T follicular helper cell (primary cell): ENCODE data around the gene MVB12B.
"Not testable (repeated sequence)": the region's sequence is repeated elsewhere in the genome, so short reads cannot be mapped to it uniquely, and the experiment has no call there.

Experiments used
- DNase-seq: peaks from one replicate; pipeline ENCODE4 v3.0.0-alpha.2; 2020; ENCODE audit warnings: low read depth

The MVB12B gene

GRCh38 chr9:126472948-126473298 lies 146.3 kb downstream of the MVB12B start:
- no peak for DNase-seq

- DNase-seq = no peak
Observed at GRCh38 chr9:126474206-126474765, 147.7 kb downstream of the MVB12B start.

DNA sequence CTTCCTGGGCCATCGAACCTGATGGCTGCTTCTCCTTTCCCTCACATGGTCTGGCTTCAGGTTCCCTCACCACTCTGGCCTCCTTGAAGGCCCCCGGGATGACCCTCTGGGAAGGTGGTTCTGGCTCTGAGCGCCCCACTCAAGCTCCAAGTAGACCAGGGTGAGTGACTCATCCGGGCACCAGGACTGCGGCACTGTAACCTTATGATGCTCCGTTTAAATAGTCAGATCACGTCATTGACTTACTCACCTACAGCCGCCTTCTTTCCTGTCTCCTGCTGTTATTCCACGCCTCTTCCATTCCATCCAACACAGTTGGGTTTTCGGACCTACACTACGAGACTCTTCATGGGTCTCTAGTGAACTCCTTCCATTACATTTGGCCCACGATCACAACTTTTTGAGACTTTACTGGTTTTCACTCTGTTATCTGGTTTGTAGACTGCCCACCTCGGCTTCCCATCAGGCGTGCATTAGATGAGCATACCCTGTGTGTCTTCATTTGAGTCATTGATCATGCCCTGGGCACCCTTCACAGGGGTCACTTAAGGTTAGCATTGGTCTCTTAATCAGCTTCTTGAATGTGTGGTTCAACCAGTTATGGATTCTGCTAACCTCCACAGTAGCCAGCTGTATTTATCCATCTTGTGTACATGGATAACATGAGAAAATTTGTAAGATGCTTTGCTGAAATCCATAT lies 148.3 kb downstream of the MVB12B start:
- no peak for DNase-seq

DNA sequence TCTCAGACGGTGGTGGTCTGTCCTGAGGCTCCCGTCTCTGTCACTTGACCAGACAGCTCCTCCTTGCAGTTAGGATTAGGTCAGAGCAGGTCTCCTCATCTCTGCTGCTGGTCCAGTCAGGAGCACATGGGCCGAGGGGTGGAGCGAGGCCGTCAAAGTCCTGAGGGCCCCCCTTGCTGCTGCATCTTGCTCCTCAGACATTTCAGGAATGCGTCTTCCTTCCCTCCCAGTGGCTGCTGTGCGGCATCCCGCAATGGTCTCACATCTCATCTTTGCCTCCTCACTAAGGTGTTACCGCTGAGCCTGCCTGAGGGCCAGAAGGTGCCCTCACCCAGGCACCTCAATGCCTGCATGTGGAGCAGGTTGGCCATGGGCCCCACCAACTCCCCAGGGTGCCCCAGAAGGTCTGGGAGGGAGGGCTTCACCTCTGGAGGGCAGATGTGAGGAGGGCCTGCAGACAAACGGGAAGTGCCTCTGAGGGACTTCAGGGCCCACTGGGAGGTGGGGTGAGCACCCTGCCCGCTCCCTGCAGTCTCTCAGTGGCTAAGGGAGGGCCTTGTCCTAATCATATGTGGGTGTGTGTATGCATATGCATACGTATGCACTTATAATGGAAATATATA lies 149.4 kb downstream of the MVB12B start:
- DNase-seq = no peak

DNA sequence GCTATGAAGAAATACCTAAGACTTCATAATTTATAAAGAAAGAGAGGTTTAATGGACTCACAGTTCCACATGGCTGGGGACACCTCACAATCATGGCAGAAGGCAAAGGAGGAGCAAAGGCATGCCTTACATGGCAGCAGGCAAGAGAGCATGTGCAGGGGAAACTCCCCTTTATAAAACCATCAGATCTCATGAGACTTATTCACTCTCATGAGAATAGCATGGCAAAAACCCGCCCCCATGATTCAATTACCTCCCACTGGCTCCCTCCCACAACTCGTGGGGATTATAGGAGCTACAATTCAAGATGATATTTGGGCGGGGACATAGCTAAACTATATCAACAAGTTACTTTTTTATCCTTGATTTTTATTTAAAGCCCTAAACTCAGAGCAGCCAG lies 150.8 kb downstream of the MVB12B start:
- not testable (repeated sequence) for DNase-seq

- no peak for DNase-seq
Observed at GRCh38 chr9:126478216-126478981, 151.8 kb downstream of the MVB12B start.

GRCh38 chr9:126479515-126479914 lies 152.9 kb downstream of the MVB12B start:
- no peak for DNase-seq

GRCh38 chr9:126480813-126481212 lies 154.2 kb downstream of the MVB12B start:
- DNase-seq = no peak

- no peak for DNase-seq
Observed at GRCh38 chr9:126481862-126482261, 155.2 kb downstream of the MVB12B start.

GRCh38 chr9:126482361-126483044 lies 155.9 kb downstream of the MVB12B start:
- no peak for DNase-seq

DNA sequence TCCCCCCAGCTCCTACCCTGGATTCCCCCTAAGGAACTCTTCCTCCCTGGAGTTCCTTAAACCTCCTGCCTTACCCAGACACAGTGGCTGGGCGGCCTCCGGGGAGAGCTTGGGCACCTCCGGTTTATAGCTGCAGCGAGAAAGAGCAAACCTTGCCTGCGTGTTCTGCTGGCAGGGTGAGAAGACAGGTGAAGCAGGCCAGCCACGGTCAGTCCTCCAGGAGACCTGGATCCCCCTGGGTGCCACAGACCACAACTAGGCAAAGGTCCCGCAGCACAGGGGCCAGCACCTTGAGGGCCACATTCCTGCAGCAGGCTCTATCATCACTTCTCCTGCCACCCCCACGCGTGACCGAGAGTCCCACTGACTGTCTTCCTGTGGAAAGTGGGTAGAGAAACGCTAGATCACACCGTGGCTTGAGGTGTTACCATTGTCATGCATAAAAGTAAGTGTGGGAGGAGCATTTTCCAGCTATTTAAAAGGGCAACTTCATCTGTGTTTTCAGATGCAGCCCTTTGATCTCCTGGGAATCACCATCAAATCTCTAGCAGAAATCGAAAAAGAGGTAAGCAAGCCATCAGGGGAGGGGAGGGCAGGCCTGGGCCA lies 156.9 kb downstream of the MVB12B start:
- DNase-seq = no peak

GRCh38 chr9:126485662-126486061 lies 159.0 kb downstream of the MVB12B start:
- DNase-seq = no peak

DNA sequence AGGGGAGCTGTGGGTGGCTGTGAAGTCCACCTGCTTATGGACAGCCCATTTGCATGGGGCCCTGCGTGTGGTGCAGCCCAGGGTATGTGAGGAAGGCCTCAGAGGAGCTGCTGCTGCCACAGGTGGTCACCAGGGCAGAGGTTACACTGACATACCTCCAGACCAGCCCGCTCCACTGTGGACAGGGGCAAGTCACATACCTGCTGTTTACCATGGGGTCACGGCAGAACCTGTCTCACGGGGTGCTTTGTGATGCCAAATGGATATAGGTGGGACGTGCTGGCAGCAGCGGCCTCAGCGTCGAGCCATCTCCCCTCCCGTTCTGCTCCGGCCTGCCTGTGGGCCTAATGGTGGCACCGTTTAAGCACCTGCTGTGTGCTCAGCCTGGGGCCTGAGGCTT lies 159.6 kb downstream of the MVB12B start:
- DNase-seq = no peak

DNA sequence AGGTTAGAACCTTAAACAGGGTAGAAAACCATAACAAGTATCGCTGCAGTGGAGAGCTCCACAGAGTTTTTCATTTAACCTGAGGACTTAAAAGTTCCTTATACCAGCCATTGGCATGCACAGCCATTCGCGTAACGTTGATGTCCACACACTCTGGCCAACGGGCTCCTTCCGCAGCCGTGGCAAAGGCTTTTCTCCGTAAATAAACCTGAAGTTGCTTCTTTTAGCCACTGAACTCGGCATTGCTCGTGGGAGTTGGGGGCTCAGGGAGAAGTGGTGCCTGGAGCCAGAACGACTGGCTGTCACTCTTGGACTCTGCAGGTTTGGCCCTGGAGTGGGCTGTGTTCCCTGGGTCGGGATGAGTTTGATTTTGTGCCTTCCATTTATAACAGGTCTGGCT lies 161.2 kb downstream of the MVB12B start:
- DNase-seq = no peak

DNA sequence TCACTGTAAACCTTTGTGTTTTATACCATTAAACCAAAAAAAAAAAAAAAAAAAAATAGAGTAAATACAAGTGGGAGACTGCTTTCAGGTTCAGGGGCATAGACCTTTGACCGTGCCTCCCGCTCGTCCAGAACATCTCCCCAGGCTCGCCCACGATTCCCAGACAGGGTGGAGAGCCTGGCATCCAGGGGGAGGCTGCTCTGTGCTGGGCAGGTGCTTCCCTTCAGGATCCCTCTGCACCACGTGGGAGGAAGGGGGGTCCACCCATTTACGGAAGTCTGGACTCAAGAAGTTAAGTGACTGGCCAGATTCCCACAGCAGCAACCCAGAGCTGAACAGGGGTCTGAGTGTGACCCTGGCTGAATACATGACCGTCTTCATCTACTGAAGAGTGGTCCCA lies 161.7 kb downstream of the MVB12B start:
- no peak for DNase-seq

DNA sequence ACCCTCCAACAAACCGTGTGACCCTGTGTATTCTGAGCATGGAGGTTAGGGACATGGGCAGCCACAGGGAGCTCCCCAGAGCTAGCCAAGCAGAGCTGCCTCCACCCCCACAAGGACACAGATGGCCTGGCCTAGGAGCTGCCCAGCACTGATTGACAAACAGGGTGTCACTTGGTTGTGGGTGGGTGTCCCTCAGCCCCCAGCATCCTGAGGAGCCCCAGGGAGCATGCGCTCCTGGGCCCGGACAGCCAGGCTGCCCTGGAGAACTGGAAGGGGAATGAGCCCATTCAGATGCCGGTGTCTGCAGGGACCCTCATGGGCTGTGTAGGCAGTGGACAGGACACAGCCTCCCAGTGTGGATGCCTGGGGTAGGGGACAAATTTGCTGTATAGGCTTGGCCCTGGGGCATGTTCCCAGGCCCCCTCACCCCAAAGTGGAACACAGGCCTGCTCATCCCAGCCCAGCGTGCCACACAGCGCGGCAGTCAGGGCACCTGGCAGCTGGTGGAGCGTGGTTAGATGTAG lies 162.3 kb downstream of the MVB12B start:
- no peak for DNase-seq

DNA sequence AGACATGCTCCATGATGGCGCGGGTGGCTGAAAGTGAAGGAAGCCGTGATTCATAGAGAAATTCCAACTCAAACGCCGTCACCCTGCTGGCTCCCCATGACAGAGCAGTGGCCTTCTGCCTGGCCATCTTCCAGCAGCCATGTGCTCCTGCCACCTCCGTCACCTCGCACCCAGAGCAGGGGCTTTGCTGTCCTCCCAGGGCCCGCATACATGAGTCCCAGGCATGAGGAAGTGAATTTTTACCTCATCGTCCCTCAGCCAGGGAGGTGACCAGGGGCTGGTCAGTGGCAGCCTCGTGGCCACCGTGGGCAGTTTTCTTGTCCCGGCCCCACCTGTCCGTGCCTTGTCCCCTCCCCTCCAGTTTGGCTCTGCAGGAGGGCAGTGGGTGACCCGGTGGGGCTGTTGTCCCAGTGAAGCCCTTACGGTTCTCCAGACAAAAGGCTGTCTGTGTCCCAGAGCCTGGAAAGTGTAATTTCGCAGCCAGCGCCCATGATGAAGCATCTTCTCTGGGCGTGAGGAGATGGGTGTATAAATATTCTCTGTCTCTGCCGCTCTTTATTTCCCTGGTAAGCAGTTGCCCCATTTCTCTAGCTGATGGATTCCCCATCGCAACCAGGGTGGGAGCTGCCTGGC lies 163.1 kb downstream of the MVB12B start:
- DNase-seq = no peak

DNA sequence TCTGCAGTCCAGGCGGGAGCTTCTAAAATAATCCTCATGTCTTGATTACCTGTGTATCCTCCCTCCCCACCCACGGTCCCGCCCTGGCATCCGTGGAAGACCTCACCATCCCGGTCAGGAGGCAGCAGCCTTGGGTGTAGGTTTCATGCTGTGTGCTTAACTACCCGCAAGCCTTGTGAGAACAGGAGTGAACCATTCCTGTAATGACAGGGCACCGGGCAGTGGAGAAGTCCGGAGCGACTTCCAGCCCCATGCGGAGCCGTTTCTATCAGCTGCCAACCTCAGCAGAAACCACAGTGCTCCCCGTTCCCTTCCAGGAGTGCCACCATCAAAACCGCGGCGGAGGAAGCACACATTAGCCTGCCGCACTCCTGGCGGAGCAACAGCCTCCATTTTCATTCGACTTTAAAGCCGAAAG lies 163.6 kb downstream of the MVB12B start:
- DNase-seq = no peak

- DNase-seq = peak; percentile 36
Observed at GRCh38 chr9:126490871-126491567, 164.4 kb downstream of the MVB12B start.

GRCh38 chr9:126491568-126491879 lies 164.9 kb downstream of the MVB12B start:
- no peak for DNase-seq

DNA sequence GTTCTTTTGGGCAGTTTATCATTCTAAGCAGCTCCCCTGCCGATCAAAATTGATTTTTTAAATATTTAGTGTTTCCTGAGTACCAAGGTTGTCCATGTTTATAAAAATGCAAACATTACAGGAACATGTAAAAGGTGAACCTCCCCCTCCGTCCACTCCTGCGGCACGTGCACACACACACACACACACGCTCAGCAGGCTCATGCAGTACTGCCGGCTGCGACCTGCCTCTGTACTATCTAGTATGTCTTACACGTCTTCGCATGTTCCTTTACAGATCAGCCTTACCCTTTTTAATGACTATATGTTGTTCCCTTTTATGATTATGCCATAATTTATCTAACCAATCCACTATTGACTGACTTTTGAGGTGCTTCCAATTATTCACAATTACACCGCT lies 165.3 kb downstream of the MVB12B start:
- no peak for DNase-seq
